AG08395 (cell line): ENCODE data around the gene NCK2.
"Not testable (repeated sequence)": the region's sequence is repeated elsewhere in the genome, so short reads cannot be mapped to it uniquely, and the experiment has no call there.

Experiments used
- DNase-seq: peaks from one replicate; pipeline ENCODE4 v3.0.0; 2012; ENCODE audit warnings: mixed read lengths, low spot score

Gene NCK2

GRCh38 chr2:105894327-105894944, 149.7 kb downstream of the NCK2 start:
- DNase-seq: no peak

GRCh38 chr2:105895990-105896764, 151.5 kb downstream of the NCK2 start:
- no peak for DNase-seq

- no peak for DNase-seq
Measured at GRCh38 chr2:105896765-105897163, 152.1 kb downstream of the NCK2 start.

- not testable (repeated sequence) for DNase-seq
Measured at GRCh38 chr2:105897694-105898093, 153.0 kb downstream of the NCK2 start.

GRCh38 chr2:105903051-105903674, 158.5 kb downstream of the NCK2 start:
- no peak for DNase-seq

GRCh38 chr2:105904938-105905337, 160.2 kb downstream of the NCK2 start:
- no peak for DNase-seq

GRCh38 chr2:105906481-105906880, 161.8 kb downstream of the NCK2 start:
- no peak for DNase-seq

GRCh38 chr2:105907184-105907583, 162.5 kb downstream of the NCK2 start:
- DNase-seq: no peak

GRCh38 chr2:105909215-105909614, 164.5 kb downstream of the NCK2 start:
- DNase-seq: no peak

- no peak for DNase-seq
Measured at GRCh38 chr2:105910497-105911238, 166.0 kb downstream of the NCK2 start.

- DNase-seq: no peak
Measured at GRCh38 chr2:105911425-105911824, 166.7 kb downstream of the NCK2 start.

- DNase-seq: no peak
Measured at GRCh38 chr2:105912081-105912480, 167.4 kb downstream of the NCK2 start.

GRCh38 chr2:105915005-105915558, 170.4 kb downstream of the NCK2 start:
- DNase-seq: no peak

GRCh38 chr2:105917226-105917625, 172.5 kb downstream of the NCK2 start:
- no peak for DNase-seq

- DNase-seq: no peak
Measured at GRCh38 chr2:105917688-105918087, 173.0 kb downstream of the NCK2 start.

- DNase-seq: no peak
Measured at GRCh38 chr2:105919191-105919811, 174.6 kb downstream of the NCK2 start.

GRCh38 chr2:105919826-105920225, 175.1 kb downstream of the NCK2 start:
- peak; percentile 17 for DNase-seq

GRCh38 chr2:105924271-105924670, 179.6 kb downstream of the NCK2 start:
- DNase-seq: no peak

GRCh38 chr2:105924932-105925331, 180.2 kb downstream of the NCK2 start:
- no peak for DNase-seq

- DNase-seq: no peak
Measured at GRCh38 chr2:105925390-105925789, 180.7 kb downstream of the NCK2 start.

- no peak for DNase-seq
Measured at GRCh38 chr2:105926960-105927678, 182.4 kb downstream of the NCK2 start.
